ENCODE measurements around the gene DRAP1. TPM values are rescaled to one million over a fixed set of nuclear protein-coding genes. Genes with fewer than 3 reads are reported as not detected.

DRAP1 gene
- total RNA-seq (2021; ENCODE audit: unreplicated experiment) = 581 TPM
- 845 TPM for polyA plus RNA-seq (2012; ENCODE audit: insufficient read length)
- percentile 97 among the genes with signal in this experiment for Bru-seq, nascent RNA
- BruChase-seq, experiment 1, labeled RNA remaining after a 2-hour chase = percentile 98 among the genes with signal in this experiment
- BruChase-seq, experiment 2, labeled RNA remaining after a 6-hour chase = percentile 98 among the genes with signal in this experiment
- long read RNA-seq, transcript DRAP1-206 (3 exons, 837 nt) = minor isoform, 9 of 626 reads
- long read RNA-seq, transcript DRAP1-201 (7 exons, 989 nt) = major isoform, 514 of 626 reads
- long read RNA-seq, transcript DRAP1-208 (6 exons, 751 nt) = minor isoform, 18 of 626 reads
- long read RNA-seq, transcript DRAP1-209 (4 exons, 453 nt) = minor isoform, 37 of 626 reads
- long read RNA-seq, partial matches to known transcripts = 28 of 626 reads
- long read RNA-seq, other reads (novel, unspliced or antisense) = 12 of 626 reads

GRCh38 chr11:65919141-65919572 is at the start of gene DRAP1:
TSS of gene DRAP1 (plus strand) at chr11:65919426. CDS start at chr11:65919502, 76 bp downstream.
- peaks cover 3% of the 10 kb centered on the region; the same call in 1 of the 2 replicates for H3K36me3 ChIP-seq (ENCODE audit: control insufficient read depth, insufficient read depth, low read length)
- CTCF ChIA-PET = no interaction called here
- peaks cover 54% of the 10 kb centered on the region for H3K4me1 ChIP-seq (ENCODE audit: control insufficient read depth, insufficient read depth, low read length)
- H3K9me3 ChIP-seq (ENCODE audit: control insufficient read depth, insufficient read depth, low read depth, low read length) = no peaks in the 10 kb centered on the region
- H3K27me3 ChIP-seq (ENCODE audit: control insufficient read depth, insufficient read depth, low read length) = no peaks in the 10 kb centered on the region
- H3K27ac ChIP-seq (ENCODE audit: low read length) = peak within 1 kb of the TSS; percentile 99
- in situ Hi-C loops (cut with HindIII; ENCODE audit: low pct_unique_long_range_greater_than_20kb, low sequenced_read_pairs) = no loop called here
- peak; percentile 75 for ATAC-seq
- POLR2A ChIA-PET = no interaction called here
- no TSS peak for BruUV-seq (replicated peaks)
- intact Hi-C loops (cut with micrococcal nuclease; ENCODE audit: unreplicated experiment) = no loop called here
- DNase-seq (ENCODE audit: low read depth, low spot score) = no peak
- H3K4me3 ChIP-seq (ENCODE audit: low read depth in 2 of 2, low read length in 2 of 2) = peak within 1 kb of the TSS; percentile 91 to 97
- peak; percentile 96 for TF ChIP-seq SIN3A (IDR thresholded peaks at IDR 0.05; ENCODE audit: borderline replicate concordance, insufficient read depth, low read depth, low read length)
- peak; percentile 83 for TF ChIP-seq POLR2AphosphoS5 (IDR thresholded peaks at IDR 0.05; ENCODE audit: low read depth, low read length)
- no peak; a peak in 1 of 4 replicates for TF ChIP-seq REST (IDR thresholded peaks at IDR 0.05; ENCODE audit: insufficient read depth in 1 of 2, low read depth in 2 of 2, low read length in 1 of 2)
- TF ChIP-seq TCF7L2 (IDR thresholded peaks at IDR 0.05; ENCODE audit: low read depth, low read length) = no peak
- TF ChIP-seq CTCF (IDR thresholded peaks at IDR 0.05) = no peak

GRCh38 chr11:65869643-65870306 is 49.5 kb upstream of the DRAP1 start:
- H3K9me3 ChIP-seq (ENCODE audit: control insufficient read depth, insufficient read depth, low read depth, low read length) = no peaks in the 10 kb centered on the region
- H3K4me1 ChIP-seq (ENCODE audit: control insufficient read depth, insufficient read depth, low read length) = peaks cover 15% of the 10 kb centered on the region
- no peak overlapping the region for H3K4me3 ChIP-seq (ENCODE audit: low read depth in 2 of 2, low read length in 2 of 2)
- no peak for DNase-seq (ENCODE audit: low read depth, low spot score)
- H3K36me3 ChIP-seq (ENCODE audit: control insufficient read depth, insufficient read depth, low read length) = no peaks in the 10 kb centered on the region
- BruUV-seq (replicated peaks) = no TSS peak
- ChIA-PET CTCF (interaction anchor here (0.6 to 1.9 kb wide), 4 partner anchors 10 to 105 kb away, joined by 4 to 11 read pairs (median 8); partner anchors contain the start of genes FIBP and MUS81), POLR2A (interaction anchor here (1.4 to 2.1 kb wide), 3 partner anchors 9 to 19 kb away, joined by 6 to 9 read pairs (median 7); partner anchors contain the start of genes FIBP and MUS81)
- ATAC-seq = 0 out of 2 replicates have a peak, but pooled peaks have one; percentile 0
- no peak for TF ChIP-seq CTCF (IDR thresholded peaks at IDR 0.05)
- TF ChIP-seq REST (IDR thresholded peaks at IDR 0.05; ENCODE audit: insufficient read depth in 1 of 2, low read depth in 2 of 2, low read length in 1 of 2) = no peak
- no peak for TF ChIP-seq TCF7L2 (IDR thresholded peaks at IDR 0.05; ENCODE audit: low read depth, low read length)
- TF ChIP-seq POLR2AphosphoS5 (IDR thresholded peaks at IDR 0.05; ENCODE audit: low read depth, low read length) = peak; percentile 32
- TF ChIP-seq SIN3A (IDR thresholded peaks at IDR 0.05; ENCODE audit: borderline replicate concordance, insufficient read depth, low read depth, low read length) = no peak
- intact Hi-C loops (cut with micrococcal nuclease; ENCODE audit: unreplicated experiment) (no loop called here), in situ Hi-C loops (cut with HindIII; ENCODE audit: low pct_unique_long_range_greater_than_20kb, low sequenced_read_pairs) (no loop called here)
- H3K27ac ChIP-seq (ENCODE audit: low read length) = no peak overlapping the region
- H3K27me3 ChIP-seq (ENCODE audit: control insufficient read depth, insufficient read depth, low read length) = no peaks in the 10 kb centered on the region

Measured in Panc1 (cell line).